Endodermal cell (in vitro differentiated cells): ENCODE results near the gene TRERF1. TPM values are rescaled to one million over a fixed set of nuclear protein-coding genes. Genes with fewer than 3 reads are reported as not detected.

Experiments used
- DNase-seq: peaks from one replicate; pipeline ENCODE4 v3.0.0-alpha.2; 2017
- H3K27ac ChIP-seq: 2 replicates; pipeline ENCODE4 v1.5.1; 2013; ENCODE audit warnings: mild to moderate bottlenecking, low read depth, low read length, moderate library complexity
- H3K27me3 ChIP-seq: 2 replicates; pipeline ENCODE4 v1.6.1; 2013; ENCODE audit warnings: mild to moderate bottlenecking, low read length, moderate library complexity; ENCODE audit not compliant: insufficient read depth, control insufficient read depth, poor library complexity, severe bottlenecking
- H3K36me3 ChIP-seq: 2 replicates; pipeline ENCODE4 v1.7.0; 2013; ENCODE audit warnings: mild to moderate bottlenecking, low read length, moderate library complexity; ENCODE audit not compliant: control insufficient read depth, insufficient read depth
- H3K4me1 ChIP-seq: one replicate; pipeline ENCODE4 v1.7.0; 2013; ENCODE audit warnings: low read length; ENCODE audit not compliant: control insufficient read depth, insufficient read depth
- H3K4me3 ChIP-seq: 2 replicates; pipeline ENCODE4 v1.5.1; 2013; ENCODE audit warnings: mild to moderate bottlenecking, low read length, moderate library complexity
- H3K9ac ChIP-seq: 2 replicates; pipeline ENCODE4 v1.6.1; 2013; ENCODE audit warnings: mild to moderate bottlenecking, low read length, moderate library complexity; ENCODE audit not compliant: poor library complexity, severe bottlenecking; ENCODE audit errors: extremely low read depth
- H3K9me3 ChIP-seq: 2 replicates; pipeline ENCODE4 v1.6.1; 2013; ENCODE audit warnings: mild to moderate bottlenecking, low read length, moderate library complexity; ENCODE audit not compliant: control insufficient read depth
- H3K27ac Mint-ChIP-seq: 2 replicates; pipeline ENCODE4 v1.8.0; 2020; ENCODE audit warnings: mixed read lengths
- H3K27me3 Mint-ChIP-seq: 2 replicates; pipeline ENCODE4 v1.8.0; 2021; ENCODE audit warnings: mild to moderate bottlenecking, mixed read lengths; ENCODE audit not compliant: insufficient read depth
- H3K36me3 Mint-ChIP-seq: 2 replicates; pipeline ENCODE4 v1.8.0; 2020; ENCODE audit warnings: low read depth, mixed read lengths
- H3K4me1 Mint-ChIP-seq: 2 replicates; pipeline ENCODE4 v1.8.0; 2020; ENCODE audit warnings: mixed read lengths
- H3K4me3 Mint-ChIP-seq: 2 replicates; pipeline ENCODE4 v1.8.0; 2020; ENCODE audit warnings: mild to moderate bottlenecking, moderate library complexity, mixed read lengths
- H3K9me3 Mint-ChIP-seq: 2 replicates; pipeline ENCODE4 v1.8.0; 2020; ENCODE audit warnings: mild to moderate bottlenecking, mixed read lengths
- CTCF ChIP-seq: fragments of 200-600 bp; sonication (generic); conservative IDR thresholded peaks from 2 replicates; pipeline ENCODE4 v1.5.0; 2021; ENCODE audit warnings: antibody characterized with exemption, mild to moderate bottlenecking
- WGBS, 2 experiments: methylation state at CpG; one replicate each; pipeline versions ENCODE4 v1.1.5 to v1.1.7; 2013; ENCODE audit warnings: missing lambda C conversion rate in 2 of 2, mixed read lengths in 1 of 2; ENCODE audit not compliant: insufficient coverage in 1 of 2, insufficient read length in 1 of 2; 5-methylcytosine and 5-hydroxymethylcytosine counted together
- total RNA-seq, 2 donors: library from RNA; stranded (reverse); fragmentation: NEBNext Ultra II Directional in 1 of 2; extraction: Animal tissue kit (Norgen Biotek cat#: 25700) in 1 of 2; gene quantifications; 2 replicates in 1 of 2; 3 replicates in 1 of 2; pipeline ENCODE4 v1.2.1, GENCODE V29; 2021

TRERF1 gene
- total RNA-seq, 2 donors from 2014 or later = 4.7 to 5.3 TPM

GRCh38 chr6:42237857-42238256 is 213.9 kb downstream of the TRERF1 start:
- Histone ChIP-seq H3K27ac (no peak overlapping the region), H3K36me3 (no peaks in the 10 kb centered on the region), H3K9ac (no peak overlapping the region), H3K4me3 (no peak overlapping the region), H3K27me3 (no peaks in the 10 kb centered on the region), H3K9me3 (no peaks in the 10 kb centered on the region), H3K4me1 (peaks cover 8% of the 10 kb centered on the region)
- Mint-ChIP-seq H3K4me3 (no peak overlapping the region), H3K36me3 (peaks cover 1% of the 10 kb centered on the region), H3K27ac (no peak overlapping the region), H3K27me3 (no peaks in the 10 kb centered on the region), H3K9me3 (no peaks in the 10 kb centered on the region), H3K4me1 (peaks cover 30% of the 10 kb centered on the region)
- WGBS, 2 experiments = 100% methylated on average over 1 of the region's 1 CpG; no CpG with 5 or more reads in 1 of the 2 experiments
- no peak for TF ChIP-seq CTCF
- no peak for DNase-seq

DNA sequence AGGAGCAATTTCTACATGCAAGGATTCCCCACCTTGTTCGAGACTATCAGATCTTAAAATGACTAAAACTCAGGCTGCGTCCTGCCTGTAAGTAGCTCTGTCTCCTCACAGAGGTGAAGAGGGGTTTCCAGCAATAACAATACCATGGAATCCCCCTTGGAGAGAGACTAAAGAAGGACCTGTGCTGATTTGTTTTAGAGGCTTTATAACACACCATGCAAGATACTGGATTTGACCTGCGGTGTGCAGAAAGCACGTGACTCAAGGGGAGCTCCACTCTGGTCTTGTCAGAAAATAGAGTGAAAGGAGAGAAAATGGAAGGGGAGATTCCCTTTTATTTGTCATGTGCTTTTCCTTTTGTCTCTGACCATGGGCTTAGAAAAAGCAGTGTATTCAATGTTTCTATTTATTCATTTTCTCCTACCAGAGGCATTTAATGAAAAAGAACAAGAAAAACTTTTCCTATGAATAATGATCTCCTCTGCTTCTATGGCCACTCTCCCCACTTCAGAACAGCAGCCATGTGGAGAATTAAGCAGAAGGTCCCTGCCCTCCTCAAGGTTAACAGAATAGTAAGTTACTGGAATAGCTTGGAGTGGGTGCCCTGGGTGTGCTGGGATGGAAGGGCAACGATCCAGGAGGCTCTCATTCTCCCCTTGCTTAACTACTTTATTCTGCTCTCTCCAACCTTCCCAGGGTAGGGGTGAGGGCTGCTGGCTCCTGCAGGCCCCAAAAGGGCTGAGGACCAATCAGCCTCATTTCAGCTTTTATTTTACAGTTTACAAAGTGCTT is 214.8 kb downstream of the TRERF1 start:
- no peaks in the 10 kb centered on the region for H3K27me3 ChIP-seq

GRCh38 chr6:42236030-42236429 is 215.7 kb downstream of the TRERF1 start:
- H3K4me1 Mint-ChIP-seq = peaks cover 18% of the 10 kb centered on the region
- H3K9me3 Mint-ChIP-seq = no peaks in the 10 kb centered on the region
- Histone ChIP-seq H3K27me3 (no peaks in the 10 kb centered on the region), H3K4me3 (no peak overlapping the region), H3K9me3 (no peaks in the 10 kb centered on the region), H3K9ac (no peak overlapping the region), H3K27ac (no peak overlapping the region), H3K36me3 (no peaks in the 10 kb centered on the region), H3K4me1 (peaks cover 8% of the 10 kb centered on the region)
- no peak for DNase-seq
- WGBS, 2 experiments = 87 to 92% methylated on average over 4 to 8 of the region's 9 CpGs
- TF ChIP-seq CTCF = no peak
- no peak overlapping the region for H3K4me3 Mint-ChIP-seq
- peaks cover 2% of the 10 kb centered on the region for H3K36me3 Mint-ChIP-seq
- H3K27me3 Mint-ChIP-seq = no peaks in the 10 kb centered on the region
- H3K27ac Mint-ChIP-seq = no peak overlapping the region

More for the DNA sequence above, 214.8 kb downstream of the TRERF1 start:
- no peaks in the 10 kb centered on the region for H3K9me3 Mint-ChIP-seq
- 86 to 94% methylated on average over 5 of the region's 5 CpGs for WGBS, 2 experiments
- H3K4me3 ChIP-seq = no peak overlapping the region
- no peak overlapping the region for H3K4me3 Mint-ChIP-seq
- H3K36me3 Mint-ChIP-seq = peaks cover 2% of the 10 kb centered on the region
- H3K4me1 ChIP-seq = peaks cover 8% of the 10 kb centered on the region
- DNase-seq = peak; percentile 27
- no peaks in the 10 kb centered on the region for H3K27me3 Mint-ChIP-seq
- no peak overlapping the region for H3K27ac ChIP-seq
- no peak overlapping the region for H3K27ac Mint-ChIP-seq
- TF ChIP-seq CTCF = no peak
- H3K4me1 Mint-ChIP-seq = peaks cover 21% of the 10 kb centered on the region
- no peaks in the 10 kb centered on the region for H3K9me3 ChIP-seq
- H3K9ac ChIP-seq = no peak overlapping the region
- H3K36me3 ChIP-seq = no peaks in the 10 kb centered on the region
